NCI-H82 treated with DMSO at 0.1 percent for 48 hours (cell line): Measurements from ENCODE around the gene SMCHD1.
"Not testable (repeated sequence)": the region's sequence is repeated elsewhere in the genome, so short reads cannot be mapped to it uniquely, and the experiment has no call there.

Source experiments
- DNase-seq: peaks from one replicate; lab custom pipeline; 2025; ENCODE audit not compliant: unreplicated experiment; lab: John Stamatoyannopoulos, UW

The SMCHD1 gene

DNA sequence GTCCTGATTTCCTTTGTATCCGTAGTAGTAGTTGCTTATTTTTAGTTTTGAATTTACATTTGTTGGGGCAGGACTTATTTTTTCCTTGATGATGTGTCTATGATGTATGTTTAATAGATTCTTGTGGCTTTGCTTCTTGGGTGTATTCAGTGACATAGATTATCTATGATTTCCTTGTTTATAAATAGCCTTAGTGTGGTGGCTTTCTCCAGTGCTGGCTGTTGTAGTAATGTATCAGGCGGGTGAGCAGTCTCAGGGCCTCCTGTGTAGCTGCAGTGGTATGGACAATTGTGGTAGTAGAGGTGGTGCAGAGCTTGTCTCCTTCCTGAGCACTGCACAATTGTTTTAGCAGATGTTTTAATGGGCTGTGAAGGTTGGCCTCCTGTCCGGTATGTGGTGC lies 60.5 kb downstream of the SMCHD1 start:
- DNase-seq = no peak

DNA sequence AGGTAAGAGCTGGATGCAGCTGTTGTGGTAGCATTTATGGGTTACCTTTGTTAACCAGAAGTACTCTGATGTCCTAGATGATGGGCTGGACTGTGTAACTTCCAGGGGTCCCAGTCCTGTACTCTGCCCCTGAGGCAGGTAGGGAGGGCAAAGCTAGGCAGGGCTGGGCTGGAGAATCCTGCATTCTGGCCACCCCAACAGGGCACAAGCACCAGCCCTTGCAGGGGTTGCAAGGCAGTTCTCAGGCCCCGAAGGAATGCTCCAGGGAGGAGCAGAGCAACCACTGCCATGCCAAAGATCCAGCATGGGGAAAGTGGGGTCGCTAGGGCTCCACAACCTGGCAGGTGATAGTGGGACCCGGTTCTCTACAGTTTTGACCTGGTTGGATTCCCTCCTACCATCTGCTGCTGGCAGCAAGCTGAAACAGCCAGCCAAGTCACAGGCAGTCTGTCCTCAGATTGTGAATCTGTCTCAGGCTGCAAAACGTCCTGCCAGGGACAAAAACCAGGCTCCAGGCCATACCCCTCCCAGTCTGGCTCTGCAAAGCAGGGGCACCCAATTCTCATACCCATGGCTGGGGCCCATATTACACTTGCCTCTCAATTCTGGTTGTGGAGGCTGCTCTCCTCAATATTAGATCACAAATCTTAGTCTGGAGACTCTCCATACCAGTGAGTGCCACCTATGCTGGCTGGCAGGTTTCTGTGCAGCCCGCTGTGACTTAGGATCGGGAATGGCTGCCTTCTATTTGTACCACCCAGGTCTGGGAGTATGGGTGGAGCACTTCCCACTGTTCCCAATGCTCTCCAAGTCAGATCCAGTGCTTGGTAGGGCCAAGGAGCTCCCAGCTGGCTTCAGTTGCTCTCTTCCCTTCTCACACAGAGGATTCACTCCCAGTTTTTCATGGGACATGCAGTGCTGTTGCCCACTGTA lies 61.1 kb downstream of the SMCHD1 start:
- DNase-seq = no peak

DNA sequence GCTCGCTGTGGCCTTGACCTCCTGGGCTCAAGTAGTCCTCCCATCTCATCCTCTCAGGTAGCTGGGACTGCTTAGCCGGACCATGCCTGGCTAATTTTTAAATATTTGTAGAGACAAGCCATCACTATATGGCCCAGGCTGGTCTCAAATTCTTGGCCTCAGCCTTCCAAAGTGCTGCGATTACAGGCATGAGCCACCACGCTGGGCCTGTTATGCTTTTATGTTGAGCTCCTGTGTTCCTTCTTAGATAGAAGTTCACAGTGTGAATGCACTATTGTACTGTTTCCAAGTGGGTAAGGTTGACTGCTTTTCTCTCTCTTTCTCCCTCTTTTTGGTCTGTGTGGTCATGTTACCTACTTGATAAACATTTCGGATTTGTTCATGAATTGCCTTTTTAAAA lies 61.9 kb downstream of the SMCHD1 start:
- no peak for DNase-seq

DNA sequence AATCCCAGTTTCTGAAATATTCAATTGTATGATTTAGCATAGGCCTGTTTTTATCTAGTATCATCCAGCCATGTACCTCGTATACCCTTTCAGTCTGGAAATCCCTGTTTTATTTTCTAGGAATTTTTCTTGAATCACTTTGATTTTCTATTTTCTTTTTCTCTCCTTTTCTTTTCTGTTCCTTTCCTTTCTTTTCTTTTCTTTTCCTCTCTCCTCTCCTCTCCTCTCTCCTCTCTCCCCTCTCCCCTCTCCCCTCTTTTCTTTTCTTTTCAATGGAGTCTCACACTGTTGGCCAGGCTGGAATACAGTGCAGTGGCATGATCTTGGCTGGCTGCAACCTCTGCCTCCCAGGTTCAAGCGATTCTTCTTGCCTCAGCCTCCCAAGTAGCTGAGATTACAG lies 63.5 kb downstream of the SMCHD1 start:
- no peak for DNase-seq

DNA sequence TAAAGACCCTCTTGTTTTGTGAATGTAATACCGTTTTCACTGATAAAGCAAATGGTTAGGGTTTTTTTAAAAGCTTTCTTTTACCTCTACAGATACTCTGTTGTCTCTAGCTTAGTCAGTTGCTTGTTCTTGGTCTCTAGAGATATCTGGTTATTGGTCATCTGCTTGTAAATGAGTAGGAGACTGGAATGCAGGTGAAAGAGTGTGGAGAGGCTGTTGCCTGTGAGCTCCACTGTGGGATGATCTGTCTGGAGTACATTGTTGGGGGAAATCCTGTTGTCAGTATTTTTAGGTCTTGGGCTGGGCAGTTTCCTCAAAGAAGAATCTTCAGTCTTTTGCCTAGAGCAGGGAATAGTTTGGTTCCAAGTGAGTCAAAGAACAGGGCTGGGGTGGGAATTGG lies 67.7 kb downstream of the SMCHD1 start:
- no peak for DNase-seq

DNA sequence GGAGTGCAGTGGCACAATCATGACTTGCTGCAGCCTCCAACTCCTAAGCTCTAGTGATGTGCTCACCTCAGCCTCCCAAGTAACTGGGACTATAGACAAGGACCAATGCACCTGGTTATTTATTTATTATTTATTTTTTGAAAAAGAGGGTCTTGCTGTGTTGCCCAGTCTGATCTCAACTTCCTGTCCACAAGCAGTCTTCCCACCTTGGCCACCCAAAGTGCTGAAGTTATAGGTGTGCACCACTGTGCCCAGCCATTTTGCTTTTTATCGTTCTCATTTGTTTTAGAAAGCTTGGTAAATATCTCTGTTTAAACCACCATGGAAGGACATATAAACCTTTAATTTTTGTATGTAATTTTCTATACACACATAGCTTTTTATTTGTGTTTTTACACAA lies 74.2 kb downstream of the SMCHD1 start:
- no peak for DNase-seq

DNA sequence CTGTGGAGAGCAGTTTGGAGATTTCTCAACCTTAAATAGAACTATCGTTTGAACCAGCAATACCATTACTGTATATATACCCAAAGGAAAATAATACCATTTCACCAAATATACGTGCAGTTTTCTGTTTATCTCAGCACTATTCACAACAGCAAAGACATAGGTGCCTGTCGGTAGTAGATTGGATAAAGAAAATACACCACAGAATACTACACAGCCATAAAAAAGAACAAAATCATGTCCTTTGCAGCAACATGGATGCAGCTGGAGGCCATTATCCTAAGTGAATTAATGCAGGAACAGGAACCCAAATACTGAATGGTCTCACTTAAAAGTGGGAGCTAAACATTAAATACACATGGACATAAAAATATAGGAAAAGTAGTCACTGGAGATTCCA lies 81.3 kb downstream of the SMCHD1 start:
- no peak for DNase-seq

DNA sequence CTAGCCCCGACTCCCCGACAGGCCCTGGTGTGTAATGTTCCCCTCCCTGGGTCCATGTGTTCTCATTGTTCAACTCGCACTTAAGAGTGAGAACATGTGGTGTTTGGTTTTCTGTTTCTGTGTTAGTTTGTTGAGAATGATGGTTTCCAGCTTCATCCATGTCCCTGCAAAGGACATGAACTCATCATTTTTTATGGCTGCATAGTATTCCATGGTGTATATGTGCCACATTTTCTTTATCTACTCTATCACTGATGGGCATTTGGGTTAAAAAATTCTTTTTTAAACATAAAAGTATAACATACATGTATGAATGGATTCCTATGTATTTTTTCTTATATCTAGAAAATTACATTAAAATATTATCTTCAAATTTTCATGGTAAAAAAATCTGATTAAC lies 84.6 kb downstream of the SMCHD1 start:
- DNase-seq = not testable (repeated sequence)

DNA sequence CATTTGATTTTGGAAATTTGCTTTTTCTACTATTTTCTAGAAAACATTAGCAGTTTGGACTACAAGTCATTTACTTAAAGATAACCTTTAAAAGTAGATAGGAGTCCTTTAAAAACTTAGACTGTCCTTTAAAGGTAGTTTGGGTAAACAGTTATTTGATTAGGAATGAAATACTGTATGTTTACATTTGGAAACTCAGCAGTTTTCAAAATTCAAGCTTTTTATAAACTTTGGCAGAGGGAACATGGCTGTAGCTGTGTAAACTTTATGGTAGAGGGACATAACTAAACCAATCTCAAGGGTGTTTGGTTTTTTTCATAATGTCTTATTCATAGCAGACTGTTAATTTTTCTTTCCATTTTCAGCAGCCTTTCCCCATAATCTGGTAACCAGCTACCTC lies 90.7 kb downstream of the SMCHD1 start:
- DNase-seq = no peak

DNA sequence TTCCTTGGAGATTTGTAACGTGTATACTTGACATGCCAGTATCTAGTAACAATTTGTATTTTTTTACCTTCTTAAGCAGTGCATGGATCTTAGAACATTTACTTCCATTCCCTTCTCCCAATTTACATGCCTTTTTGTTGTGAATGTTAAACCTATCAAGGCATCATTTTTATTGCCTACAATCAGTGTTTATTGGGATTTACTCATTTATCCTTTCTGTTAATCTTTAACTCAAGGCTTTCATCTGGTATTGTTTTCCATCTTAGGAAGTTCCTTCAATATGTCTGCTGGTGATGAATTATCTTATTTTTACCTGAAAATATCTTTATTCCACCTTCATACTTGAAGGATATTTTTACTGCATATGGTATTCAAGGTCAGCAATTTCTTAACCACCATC lies 102.8 kb downstream of the SMCHD1 start:
- DNase-seq = no peak

DNA sequence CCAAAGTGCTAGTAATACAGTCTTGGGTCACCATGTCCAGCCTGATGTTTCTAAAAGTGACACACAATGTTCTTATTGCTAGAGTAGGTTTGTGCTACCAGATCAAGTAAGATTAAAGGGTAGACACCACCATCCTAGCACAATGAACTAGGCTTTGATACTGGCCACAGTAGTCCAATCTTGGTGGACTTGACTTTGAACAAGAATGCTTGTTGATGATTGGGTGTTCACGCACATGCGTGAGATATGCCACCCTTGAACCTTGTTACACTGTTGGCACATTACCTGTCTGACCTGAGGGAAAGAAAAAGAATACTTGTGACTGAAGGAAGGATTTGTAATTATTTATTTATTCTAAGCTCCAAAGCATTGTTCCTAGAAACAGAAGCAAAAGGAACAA lies 119.1 kb downstream of the SMCHD1 start:
- DNase-seq = no peak

DNA sequence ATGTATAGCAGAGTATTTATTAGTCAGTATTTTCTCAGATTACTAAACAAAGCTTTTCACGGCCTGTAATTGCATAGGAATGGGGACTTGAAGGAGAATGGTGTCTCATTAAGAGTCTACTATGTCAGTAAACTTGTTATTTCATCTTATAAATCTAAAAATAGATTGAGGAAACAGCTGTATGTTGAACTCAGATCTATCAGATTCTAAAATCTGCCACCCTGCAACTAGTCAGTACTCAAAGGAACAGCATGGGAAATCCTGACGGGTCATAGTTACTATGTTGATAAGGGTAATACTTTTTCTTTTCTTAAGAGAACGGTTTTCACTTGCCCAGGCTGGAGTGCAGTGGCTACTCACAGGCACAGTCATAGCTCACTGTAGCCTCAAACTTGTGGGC lies 121.1 kb downstream of the SMCHD1 start:
- no peak for DNase-seq

DNA sequence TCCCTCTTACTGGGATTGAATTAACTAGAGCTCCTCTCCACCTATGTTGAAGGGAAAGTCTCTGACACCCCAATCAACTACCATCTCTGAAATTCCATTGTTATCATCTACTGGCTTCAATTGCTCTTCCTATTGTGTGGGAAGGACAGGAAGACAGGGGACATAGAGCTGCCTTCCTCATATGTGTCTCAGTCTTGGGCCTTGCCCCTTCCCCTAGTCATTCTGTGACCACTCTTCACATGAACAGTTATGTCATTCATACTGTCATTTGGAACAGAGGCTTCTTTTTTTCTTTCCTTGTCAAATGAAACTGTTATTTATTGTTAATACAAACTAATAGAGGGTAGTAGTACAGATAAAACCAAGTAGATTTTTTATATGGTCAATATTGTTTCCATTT lies 121.7 kb downstream of the SMCHD1 start:
- DNase-seq = no peak

DNA sequence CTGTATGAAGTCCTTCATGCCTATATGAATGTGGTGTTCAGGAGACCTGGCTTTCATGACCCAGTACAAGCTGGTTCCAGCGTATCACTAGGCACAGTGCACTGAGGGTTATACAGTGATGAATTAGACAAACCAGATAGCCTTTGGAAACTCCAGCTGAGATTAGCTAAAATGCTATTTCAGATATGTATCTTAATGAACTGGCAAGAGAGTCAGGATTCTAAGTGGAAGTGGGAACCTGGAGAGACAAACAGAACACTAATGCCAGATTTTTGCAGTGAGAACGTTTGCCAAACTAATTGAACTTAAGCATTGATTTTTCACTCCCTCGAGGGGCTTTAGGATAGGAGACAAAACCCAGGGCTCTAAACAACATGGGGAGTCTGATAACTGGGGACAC lies 125.2 kb downstream of the SMCHD1 start:
- DNase-seq = no peak

DNA sequence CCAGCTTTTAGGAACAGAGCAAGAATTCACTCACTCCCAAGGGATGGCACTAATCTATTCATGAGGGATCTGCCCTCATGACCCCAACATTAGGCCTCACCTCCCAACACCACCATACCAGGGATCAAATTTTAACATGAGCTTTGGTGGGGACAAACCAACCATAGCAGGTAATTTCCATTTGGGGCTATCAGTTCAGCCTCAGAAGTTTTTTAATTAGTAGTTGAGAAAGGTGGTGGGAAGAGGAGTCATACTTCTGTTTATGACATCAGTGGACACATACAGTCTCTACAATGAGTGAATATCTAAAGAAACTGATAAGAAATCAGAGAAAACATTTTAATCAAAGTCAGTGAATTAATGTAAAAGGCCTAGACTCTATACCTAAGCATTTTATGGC lies 131.7 kb downstream of the SMCHD1 start:
- DNase-seq = no peak

DNA sequence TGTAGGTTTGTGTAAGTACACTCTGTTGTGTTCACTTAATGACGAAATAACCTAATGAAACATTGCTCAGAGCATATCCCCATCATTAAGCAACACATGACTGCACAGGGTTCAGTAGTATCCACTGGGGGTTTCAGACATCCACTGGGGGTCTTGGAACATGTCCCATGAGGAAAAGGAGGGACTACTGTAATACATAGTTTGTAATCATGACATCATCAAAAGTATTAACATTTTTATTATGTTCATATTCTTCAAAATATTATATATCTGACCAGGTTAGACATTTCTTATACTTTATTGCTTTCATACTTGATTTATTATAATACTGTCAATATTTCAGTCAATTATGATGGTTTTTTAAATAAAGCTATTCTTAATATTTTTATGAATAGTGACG lies 136.9 kb downstream of the SMCHD1 start:
- DNase-seq = no peak

DNA sequence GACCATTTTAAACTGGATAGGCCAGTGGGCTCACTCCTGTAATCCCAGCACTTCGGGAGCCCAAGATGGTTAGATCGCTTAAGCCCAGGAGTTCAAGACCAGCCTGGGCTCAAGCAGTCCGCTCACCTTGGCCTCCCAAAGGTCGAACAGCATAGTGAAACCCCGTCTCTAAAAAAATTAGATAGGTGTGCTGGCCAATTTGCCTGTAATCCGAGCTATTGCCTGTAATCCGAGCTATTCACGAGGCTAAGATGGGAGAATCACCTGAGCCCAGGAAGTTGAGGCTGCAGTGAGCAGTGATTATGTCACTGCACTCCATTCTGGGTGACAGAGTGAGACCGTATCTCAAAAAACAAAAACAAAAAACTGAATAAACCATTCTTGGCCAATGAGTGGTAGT lies 138.6 kb downstream of the SMCHD1 start:
- no peak for DNase-seq

DNA sequence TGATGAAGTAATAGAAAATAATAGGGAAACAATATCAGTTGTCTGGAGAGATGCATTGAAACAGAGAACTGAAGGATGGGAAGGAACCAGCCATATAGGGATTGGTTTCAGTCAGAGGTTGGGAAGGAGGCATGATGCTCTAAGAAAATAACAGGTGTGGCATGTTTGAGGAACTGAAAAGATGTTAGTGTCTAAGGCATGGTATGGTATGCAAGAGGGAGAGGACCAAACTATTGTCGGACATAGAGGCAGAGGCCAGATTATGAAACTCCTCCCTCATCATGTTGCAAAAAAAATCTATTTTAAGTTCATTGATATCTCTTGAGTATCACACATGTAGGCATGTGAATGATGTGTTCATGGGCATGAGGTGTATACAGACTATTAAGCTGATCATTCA lies 142.4 kb downstream of the SMCHD1 start:
- DNase-seq = no peak

DNA sequence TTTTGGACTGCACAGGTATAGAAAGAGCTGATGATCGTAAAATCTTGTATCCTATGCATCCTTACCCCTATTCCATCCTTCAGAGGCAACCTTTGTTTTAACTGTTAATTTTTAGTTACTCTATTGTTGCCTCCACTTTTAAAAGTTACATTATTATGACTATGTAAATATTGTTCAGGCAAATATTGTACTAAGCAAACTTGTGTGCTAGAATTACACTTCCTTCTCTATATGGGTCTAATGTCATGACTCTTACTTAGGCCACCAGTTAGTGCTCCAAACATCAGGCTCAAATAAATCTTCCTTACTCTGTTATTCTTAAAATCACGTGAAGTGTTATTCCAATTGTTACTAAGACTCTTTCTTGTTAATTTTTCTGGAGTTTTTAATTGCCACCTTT lies 143.8 kb downstream of the SMCHD1 start:
- no peak for DNase-seq

DNA sequence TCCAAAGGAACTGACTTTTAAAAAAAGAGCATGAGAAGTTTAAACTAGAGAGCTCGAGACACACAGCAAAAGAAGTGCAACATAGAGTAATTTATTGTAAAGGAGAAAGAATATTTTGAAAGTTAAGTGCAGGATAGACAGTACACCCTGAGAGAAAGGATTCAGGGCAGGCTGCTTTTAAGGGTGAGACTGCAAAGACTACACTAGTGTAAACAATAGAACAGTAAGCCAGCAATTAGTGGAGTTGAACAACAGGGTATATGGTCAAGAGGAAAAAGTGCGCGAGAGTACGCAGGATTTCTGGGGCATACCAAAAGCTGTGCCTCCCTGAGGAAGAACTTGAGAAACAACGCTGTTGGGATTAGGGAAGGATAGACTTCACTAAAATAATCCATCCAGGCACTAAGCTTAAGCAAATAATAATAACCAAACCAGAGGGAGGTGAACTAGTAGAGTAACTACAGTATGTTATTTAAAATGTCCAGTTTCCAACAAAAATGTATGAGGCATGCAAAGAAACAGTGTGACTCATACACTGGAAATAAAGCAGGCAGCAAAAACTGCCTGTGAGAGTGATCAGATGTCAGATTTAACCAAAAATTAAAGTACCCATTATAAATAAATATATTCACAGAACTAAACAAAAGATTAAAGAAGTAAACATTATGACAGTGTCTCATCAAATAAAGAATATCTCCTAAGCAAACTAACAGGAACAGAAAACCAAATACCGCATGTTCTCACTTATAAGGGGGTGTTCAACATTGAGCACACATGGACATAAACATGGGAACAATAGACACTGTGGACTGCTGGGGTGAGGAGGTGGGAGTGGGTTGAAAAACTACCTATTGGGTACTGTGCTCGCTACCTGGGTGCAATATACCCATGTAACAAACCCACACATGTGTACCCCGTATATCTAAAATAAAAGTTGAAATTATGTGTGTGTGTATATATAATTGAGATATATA lies 150.7 kb downstream of the SMCHD1 start:
- peak; percentile 12 for DNase-seq

DNA sequence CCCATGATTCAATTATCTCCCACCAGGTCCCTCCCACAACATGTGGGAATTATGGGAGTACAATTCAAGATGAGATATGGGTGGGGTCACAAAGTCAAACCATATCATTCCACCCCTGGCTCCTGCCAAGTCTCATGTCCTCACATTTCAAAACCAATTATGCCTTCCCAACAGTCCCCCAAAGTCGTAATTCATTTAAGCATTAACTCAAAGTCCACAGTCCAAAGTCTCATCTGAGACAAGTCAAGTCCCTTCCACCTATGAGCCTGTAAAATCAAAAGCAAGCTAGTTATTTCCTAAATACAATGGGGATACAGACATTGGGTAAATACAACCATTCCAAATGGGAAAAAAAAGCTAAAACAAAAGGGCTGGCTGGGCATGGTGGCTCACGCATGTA lies 153.1 kb downstream of the SMCHD1 start:
- DNase-seq = not testable (repeated sequence)

DNA sequence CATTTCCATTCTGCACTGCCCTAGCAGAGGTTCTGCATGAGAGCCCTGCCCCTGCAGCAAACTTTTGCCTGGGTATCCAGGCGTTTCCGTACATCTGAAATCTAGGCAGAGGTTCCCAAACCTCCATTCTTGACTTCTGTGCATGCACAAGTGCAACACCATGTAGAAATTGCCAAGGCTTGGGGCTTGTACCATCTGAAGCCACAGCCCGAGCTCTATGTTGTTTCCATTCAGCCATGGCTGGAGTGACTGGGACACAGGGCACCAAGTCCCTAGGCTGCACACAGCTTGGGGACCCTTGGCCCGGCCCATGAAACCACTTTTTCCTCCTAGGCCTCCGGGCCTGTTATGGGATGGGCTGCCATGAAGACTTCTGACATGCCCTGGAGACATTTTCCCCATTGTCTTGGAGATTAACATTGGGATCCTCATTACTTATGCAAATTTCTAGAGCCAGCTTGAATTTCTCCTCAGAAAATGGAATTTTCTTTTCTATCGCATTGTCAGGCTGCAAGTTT lies 154.2 kb downstream of the SMCHD1 start:
- DNase-seq = not testable (repeated sequence)
